ENCODE data around the gene ZNF581. TPM values are rescaled to one million over a fixed set of nuclear protein-coding genes. Genes with fewer than 3 reads are reported as not detected.

The ZNF581 gene
- total RNA-seq, 1 experiment from 2014 or later = 65.1 TPM

DNA sequence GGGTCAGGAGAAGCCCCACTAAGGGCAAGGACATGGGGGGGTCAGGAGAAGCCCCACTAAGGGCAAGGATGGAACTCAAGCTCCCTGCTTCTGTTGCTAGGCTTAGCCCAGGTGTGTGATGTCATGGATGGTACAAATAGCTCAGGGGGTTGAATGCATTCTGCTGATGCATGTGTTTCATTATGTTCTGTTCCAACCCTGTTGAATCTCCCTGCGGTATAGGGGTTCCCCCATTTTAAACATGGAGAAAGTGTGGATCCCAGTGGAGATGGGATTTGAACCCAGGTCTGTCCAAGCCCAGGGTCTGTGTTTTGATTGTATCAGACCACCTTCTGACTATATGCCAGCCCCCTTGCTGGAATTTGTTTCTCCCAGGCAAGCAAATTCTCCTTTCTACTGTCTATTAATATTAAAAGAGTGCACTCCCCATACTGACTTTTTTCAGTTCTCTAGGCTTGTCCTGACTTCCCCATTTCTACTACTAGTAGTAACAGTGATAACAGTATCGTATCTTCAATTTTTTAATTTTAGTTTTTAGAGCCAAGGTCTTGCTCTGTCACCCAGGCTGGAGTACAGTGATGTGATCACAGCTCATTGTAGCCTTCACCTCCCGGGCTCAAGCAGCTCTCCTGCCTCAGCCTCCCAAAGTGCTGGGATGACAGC, 31.3 kb upstream of the ZNF581 start:
- no peak overlapping the region for H2BK15ac ChIP-seq (ENCODE audit: low read depth, low read length)
- H2BK5ac ChIP-seq (ENCODE audit: insufficient read length, low read length) = no peak overlapping the region
- no peak overlapping the region for H2BK20ac ChIP-seq (ENCODE audit: low read depth, low read length, poor library complexity, severe bottlenecking)
- no peak overlapping the region for H3K4me3 Mint-ChIP-seq
- no peak overlapping the region for H3K56ac ChIP-seq (ENCODE audit: insufficient read length, low read depth, low read length)
- no peaks in the 10 kb centered on the region for H3K9me3 Mint-ChIP-seq
- no peak overlapping the region for H4K5ac ChIP-seq (ENCODE audit: insufficient read length, low read depth, low read length)
- H4K91ac ChIP-seq (ENCODE audit: insufficient read length, low read depth, low read length) = no peak overlapping the region
- H3K4ac ChIP-seq (ENCODE audit: low read depth, low read length) = no peak overlapping the region
- no peak overlapping the region for H3K4me2 ChIP-seq (ENCODE audit: insufficient read depth, insufficient read length, low read length)
- no peaks in the 10 kb centered on the region for H3K27me3 ChIP-seq (ENCODE audit: insufficient read depth, low read length)
- H2AK5ac ChIP-seq (ENCODE audit: insufficient read length, low read length) = no peak overlapping the region
- no peak overlapping the region for H2BK12ac ChIP-seq (ENCODE audit: insufficient read length, low read depth, low read length)
- no peak overlapping the region for H3K9ac ChIP-seq (ENCODE audit: extremely low read depth, insufficient read length, low read length)
- no peak overlapping the region for H3K14ac ChIP-seq (ENCODE audit: insufficient read depth, low read length)
- no peak for DNase-seq
- H2AFZ ChIP-seq (ENCODE audit: low read length) = no peak overlapping the region
- no peak overlapping the region for H3K27ac ChIP-seq (ENCODE audit: insufficient read length, low read depth, low read length)
- H3K79me1 ChIP-seq (ENCODE audit: insufficient read depth, low read depth, low read length, poor library complexity, severe bottlenecking) = no peaks in the 10 kb centered on the region
- no peak overlapping the region for H2BK120ac ChIP-seq (ENCODE audit: low read depth, low read length, poor library complexity, severe bottlenecking)
- H3K4me1 ChIP-seq (ENCODE audit: insufficient read depth, low read length) = no peaks in the 10 kb centered on the region
- H3K18ac ChIP-seq (ENCODE audit: insufficient read length, low read depth, low read length) = no peak overlapping the region
- H3K36me3 Mint-ChIP-seq (ENCODE audit: insufficient read depth in 1 of 3, low read depth in 3 of 3) = peaks cover 14 to 40% (median 37%) of the 10 kb centered on the region in 3 experiments
- no peaks in the 10 kb centered on the region for H3K23me2 ChIP-seq (ENCODE audit: insufficient read length, low read depth, low read length, poor library complexity, severe bottlenecking)
- no peaks in the 10 kb centered on the region for H3K9me3 ChIP-seq (ENCODE audit: control insufficient read depth, low read depth, low read length)
- TF ChIP-seq, protein P1, sequence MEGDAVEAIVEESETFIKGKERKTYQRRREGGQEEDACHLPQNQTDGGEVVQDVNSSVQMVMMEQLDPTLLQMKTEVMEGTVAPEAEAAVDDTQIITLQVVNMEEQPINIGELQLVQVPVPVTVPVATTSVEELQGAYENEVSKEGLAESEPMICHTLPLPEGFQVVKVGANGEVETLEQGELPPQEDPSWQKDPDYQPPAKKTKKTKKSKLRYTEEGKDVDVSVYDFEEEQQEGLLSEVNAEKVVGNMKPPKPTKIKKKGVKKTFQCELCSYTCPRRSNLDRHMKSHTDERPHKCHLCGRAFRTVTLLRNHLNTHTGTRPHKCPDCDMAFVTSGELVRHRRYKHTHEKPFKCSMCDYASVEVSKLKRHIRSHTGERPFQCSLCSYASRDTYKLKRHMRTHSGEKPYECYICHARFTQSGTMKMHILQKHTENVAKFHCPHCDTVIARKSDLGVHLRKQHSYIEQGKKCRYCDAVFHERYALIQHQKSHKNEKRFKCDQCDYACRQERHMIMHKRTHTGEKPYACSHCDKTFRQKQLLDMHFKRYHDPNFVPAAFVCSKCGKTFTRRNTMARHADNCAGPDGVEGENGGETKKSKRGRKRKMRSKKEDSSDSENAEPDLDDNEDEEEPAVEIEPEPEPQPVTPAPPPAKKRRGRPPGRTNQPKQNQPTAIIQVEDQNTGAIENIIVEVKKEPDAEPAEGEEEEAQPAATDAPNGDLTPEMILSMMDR (conservative IDR thresholded peaks at IDR 0.05) = no peak
- no peaks in the 10 kb centered on the region for H4K20me1 ChIP-seq (ENCODE audit: control insufficient read depth, insufficient read depth, insufficient read length)
- no peak overlapping the region for H3K23ac ChIP-seq (ENCODE audit: insufficient read length, low read depth, low read length)
- no peak overlapping the region for H4K8ac ChIP-seq (replicated peaks; ENCODE audit: insufficient read length, low read depth, low read length)
- no peak overlapping the region for H3T11ph ChIP-seq (ENCODE audit: low read length)
- no peaks in the 10 kb centered on the region for H3K27me3 Mint-ChIP-seq (ENCODE audit: low read depth)
- H3K79me2 ChIP-seq (ENCODE audit: insufficient read depth, low read length) = 0 out of 2 replicates have a peak, but pooled peaks cover 1% of the 10 kb centered on the region
- peaks cover under 1 to 4% of the 10 kb centered on the region in 2 experiments; a peak in 1 of 4 replicates for H3K4me1 Mint-ChIP-seq
- WGBS (ENCODE audit: extremely low coverage, insufficient read length, low lambda C conversion rate) = no CpG with 5 or more reads among the region's 3 CpGs
- H3K27ac Mint-ChIP-seq = no peak overlapping the region

Data from H9 (cell line).